Activated naive CD8-positive, alpha-beta T cell (primary cell): ENCODE results near the gene ATAD2B.
"Not testable (repeated sequence)": the region's sequence is repeated elsewhere in the genome, so short reads cannot be mapped to it uniquely, and the experiment has no call there.

Source experiments
- H3K27ac Mint-ChIP-seq: one replicate; pipeline ENCODE4 v1.8.0; 2021; ENCODE audit warnings: mixed read lengths
- H3K27me3 Mint-ChIP-seq: one replicate; pipeline ENCODE4 v1.8.0; 2021; ENCODE audit warnings: mixed read lengths
- H3K36me3 Mint-ChIP-seq: one replicate; pipeline ENCODE4 v1.8.0; 2021; ENCODE audit warnings: mixed read lengths
- H3K4me1 Mint-ChIP-seq: one replicate; pipeline ENCODE4 v1.8.0; 2021; ENCODE audit warnings: low read depth, mixed read lengths
- H3K4me3 Mint-ChIP-seq: one replicate; pipeline ENCODE4 v1.8.0; 2021; ENCODE audit warnings: mild to moderate bottlenecking, mixed read lengths
- H3K9me3 Mint-ChIP-seq: one replicate; pipeline ENCODE4 v1.8.0; 2021; ENCODE audit warnings: low read depth, mixed read lengths

Gene ATAD2B

GRCh38 chr2:23926750-23927571 is at the start of gene ATAD2B:
ATAD2B (minus strand) TSS chr2:23927123; CDS start chr2:23926770, 353 bp downstream.
- H3K4me3 Mint-ChIP-seq, result peak within 1 kb of the TSS; percentile 98
- H3K4me1 Mint-ChIP-seq, result peaks cover 45% of the 10 kb centered on the region
- H3K27me3 Mint-ChIP-seq, result no peaks in the 10 kb centered on the region

GRCh38 chr2:23967846-23968245 is 40.9 kb upstream of the ATAD2B start:
- Mint-ChIP-seq H3K9me3 (no peaks in the 10 kb centered on the region), H3K27me3 (no peaks in the 10 kb centered on the region), H3K4me3 (no peak overlapping the region), H3K27ac (no peak overlapping the region), H3K36me3 (peaks cover 4% of the 10 kb centered on the region), H3K4me1 (no peaks in the 10 kb centered on the region)

More at GRCh38 chr2:23926750-23927571, at the start of gene ATAD2B:
- H3K36me3 Mint-ChIP-seq, result peaks cover 2% of the 10 kb centered on the region
- H3K9me3 Mint-ChIP-seq, result no peaks in the 10 kb centered on the region
- peak within 1 kb of the TSS; percentile 99 for H3K27ac Mint-ChIP-seq

DNA sequence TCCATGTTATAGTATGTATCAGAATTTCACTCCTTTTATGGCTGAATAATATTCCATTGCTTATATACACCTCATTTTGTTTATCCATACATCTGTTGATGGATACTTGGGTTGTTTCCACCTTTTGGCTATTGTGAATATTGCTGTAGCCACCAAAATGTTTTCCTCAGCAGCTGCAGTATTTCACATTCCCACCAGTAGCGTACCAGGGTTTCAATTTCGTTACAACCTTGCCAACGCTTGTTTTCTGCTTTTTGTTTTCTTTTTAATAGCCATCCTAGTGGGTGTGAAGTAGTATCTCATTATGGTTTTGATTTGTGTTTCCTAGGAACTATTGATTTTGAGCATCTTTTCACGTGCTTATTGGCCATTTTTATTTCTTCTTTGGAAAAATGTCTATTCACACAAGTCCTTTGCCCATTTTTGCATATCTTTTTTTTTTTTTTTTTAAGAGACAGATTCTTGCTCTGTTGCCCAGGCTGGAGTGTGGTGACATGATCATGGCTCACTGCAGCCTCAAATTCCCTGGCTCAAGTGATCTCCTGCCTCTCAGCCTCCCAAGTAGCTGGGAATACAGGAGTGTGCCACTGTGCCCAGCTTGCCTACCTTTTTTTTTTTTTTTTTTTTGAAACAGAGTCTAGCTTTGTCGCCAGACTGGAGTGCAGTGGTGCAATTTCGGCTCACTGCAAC is 27.5 kb upstream of the ATAD2B start:
- Mint-ChIP-seq H3K27me3 (no peaks in the 10 kb centered on the region), H3K27ac (no peak overlapping the region), H3K36me3 (no peaks in the 10 kb centered on the region), H3K4me3 (no peak overlapping the region), H3K4me1 (peaks cover 7% of the 10 kb centered on the region), H3K9me3 (no peaks in the 10 kb centered on the region)

DNA sequence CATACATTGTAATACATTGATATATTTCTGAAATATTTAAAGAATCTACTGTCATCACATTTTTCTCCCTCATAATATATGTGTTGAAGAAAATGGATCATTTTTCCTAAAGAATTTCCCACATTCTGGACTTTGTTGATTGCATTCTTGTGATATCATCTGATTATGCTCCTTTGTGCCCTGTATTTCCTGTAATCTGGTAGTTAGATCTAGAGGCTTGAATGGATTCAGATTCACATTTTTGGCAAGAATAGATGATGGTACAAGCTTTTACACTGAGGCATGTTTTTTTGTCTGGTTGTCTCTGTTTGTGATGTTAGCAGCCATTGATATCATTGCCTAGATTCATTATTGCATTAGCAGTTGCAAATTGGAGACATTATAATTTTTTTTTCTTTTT is 26.7 kb upstream of the ATAD2B start:
- no peak overlapping the region for H3K4me3 Mint-ChIP-seq
- no peaks in the 10 kb centered on the region for H3K36me3 Mint-ChIP-seq
- peaks cover 7% of the 10 kb centered on the region for H3K4me1 Mint-ChIP-seq
- H3K27ac Mint-ChIP-seq, result no peak overlapping the region
- H3K9me3 Mint-ChIP-seq, result no peaks in the 10 kb centered on the region
- no peaks in the 10 kb centered on the region for H3K27me3 Mint-ChIP-seq

GRCh38 chr2:23952558-23952957 is 25.6 kb upstream of the ATAD2B start:
- not testable (repeated sequence) for H3K4me1 Mint-ChIP-seq, H3K27ac Mint-ChIP-seq, H3K27me3 Mint-ChIP-seq, H3K4me3 Mint-ChIP-seq, H3K9me3 Mint-ChIP-seq, H3K36me3 Mint-ChIP-seq

DNA sequence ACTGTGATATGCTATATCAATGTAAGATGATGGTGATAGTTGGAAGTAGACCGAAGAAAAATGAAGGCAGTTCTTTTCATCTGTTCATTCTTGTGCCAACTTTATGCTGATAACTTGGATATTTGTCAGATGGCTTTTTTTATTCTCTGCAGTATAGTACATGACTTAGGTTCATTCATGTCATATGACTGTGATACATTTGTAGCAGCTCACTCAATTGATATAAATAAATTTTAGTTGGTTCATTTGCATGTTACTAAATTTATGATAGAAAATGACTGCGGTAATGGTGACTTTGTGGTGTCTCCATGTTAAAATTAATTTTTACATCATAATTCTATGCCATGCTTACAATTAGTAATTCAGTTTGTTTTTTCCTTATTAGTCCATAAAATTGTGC is 20.4 kb upstream of the ATAD2B start:
- H3K27me3 Mint-ChIP-seq, result no peaks in the 10 kb centered on the region
- H3K27ac Mint-ChIP-seq, result no peak overlapping the region
- no peak overlapping the region for H3K4me3 Mint-ChIP-seq
- no peaks in the 10 kb centered on the region for H3K9me3 Mint-ChIP-seq
- peaks cover 9% of the 10 kb centered on the region for H3K4me1 Mint-ChIP-seq
- H3K36me3 Mint-ChIP-seq, result peaks cover 2% of the 10 kb centered on the region

- Mint-ChIP-seq H3K36me3 (peaks cover 2% of the 10 kb centered on the region), H3K27ac (no peak overlapping the region), H3K9me3 (no peaks in the 10 kb centered on the region), H3K4me3 (no peak overlapping the region), H3K4me1 (peaks cover 17% of the 10 kb centered on the region), H3K27me3 (no peaks in the 10 kb centered on the region)
Observed at GRCh38 chr2:23944976-23945375, 18.1 kb upstream of the ATAD2B start.

GRCh38 chr2:23944527-23944926 is 17.6 kb upstream of the ATAD2B start:
- Mint-ChIP-seq H3K9me3 (no peaks in the 10 kb centered on the region), H3K4me1 (peaks cover 17% of the 10 kb centered on the region), H3K36me3 (peaks cover 2% of the 10 kb centered on the region), H3K27ac (no peak overlapping the region), H3K27me3 (no peaks in the 10 kb centered on the region), H3K4me3 (no peak overlapping the region)

- Mint-ChIP-seq H3K4me3 (no peak overlapping the region), H3K9me3 (no peaks in the 10 kb centered on the region), H3K36me3 (peaks cover 2% of the 10 kb centered on the region), H3K4me1 (peaks cover 22% of the 10 kb centered on the region), H3K27me3 (no peaks in the 10 kb centered on the region), H3K27ac (no peak overlapping the region)
Observed at GRCh38 chr2:23943666-23944065, 16.7 kb upstream of the ATAD2B start.

GRCh38 chr2:23941644-23942043 is 14.7 kb upstream of the ATAD2B start:
- H3K4me3 Mint-ChIP-seq, result peak overlapping the region; percentile 23
- no peaks in the 10 kb centered on the region for H3K27me3 Mint-ChIP-seq
- H3K27ac Mint-ChIP-seq, result no peak overlapping the region
- H3K9me3 Mint-ChIP-seq, result no peaks in the 10 kb centered on the region
- H3K4me1 Mint-ChIP-seq, result peaks cover 19% of the 10 kb centered on the region
- H3K36me3 Mint-ChIP-seq, result no peaks in the 10 kb centered on the region

- no peaks in the 10 kb centered on the region for H3K36me3 Mint-ChIP-seq
- H3K4me3 Mint-ChIP-seq, result peak overlapping the region; percentile 88
- no peaks in the 10 kb centered on the region for H3K9me3 Mint-ChIP-seq
Observed at GRCh38 chr2:23940718-23941620, 14.0 kb upstream of the ATAD2B start.

GRCh38 chr2:23939987-23940717 is 13.2 kb upstream of the ATAD2B start, which contains the start of gene UBXN2A:
UBXN2A (plus strand) TSS chr2:23940463; CDS start chr2:23958315, 17,852 bp downstream.
- H3K4me3 Mint-ChIP-seq, result peak within 1 kb of the TSS; percentile 91
- no peaks in the 10 kb centered on the region for H3K36me3 Mint-ChIP-seq
- peaks cover 19% of the 10 kb centered on the region for H3K4me1 Mint-ChIP-seq
- peak within 1 kb of the TSS; percentile 90 for H3K27ac Mint-ChIP-seq
- no peaks in the 10 kb centered on the region for H3K27me3 Mint-ChIP-seq
- H3K9me3 Mint-ChIP-seq, result no peaks in the 10 kb centered on the region

More at GRCh38 chr2:23940718-23941620, 14.0 kb upstream of the ATAD2B start:
- Mint-ChIP-seq H3K4me1 (peaks cover 19% of the 10 kb centered on the region), H3K27me3 (no peaks in the 10 kb centered on the region), H3K27ac (peak overlapping the region; percentile 81)

DNA sequence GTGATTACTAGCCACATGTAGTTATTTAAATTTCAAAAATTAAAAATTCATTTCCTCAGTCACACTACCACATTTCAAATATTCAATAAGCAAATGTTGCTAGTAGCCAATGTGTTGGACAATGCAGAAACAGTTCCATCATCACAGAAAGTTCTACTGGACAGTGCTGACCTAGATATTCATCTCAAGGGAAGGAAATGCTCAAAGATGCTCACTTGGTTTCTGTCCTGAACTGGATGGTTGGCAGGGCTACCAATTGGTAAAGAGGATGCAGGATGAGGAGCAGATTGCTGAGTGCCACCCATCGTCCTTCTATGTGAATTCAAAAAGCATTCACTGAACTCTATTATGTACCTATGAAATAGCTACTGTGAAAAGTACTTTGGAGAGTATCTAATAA is 7.3 kb upstream of the ATAD2B start:
- Mint-ChIP-seq H3K4me3 (no peak overlapping the region), H3K27ac (peak overlapping the region; percentile 5), H3K4me1 (peaks cover 3% of the 10 kb centered on the region), H3K36me3 (peaks cover 2% of the 10 kb centered on the region), H3K27me3 (no peaks in the 10 kb centered on the region), H3K9me3 (no peaks in the 10 kb centered on the region)

GRCh38 chr2:23926290-23926749 is 603 bp downstream of the ATAD2B start:
- H3K27ac Mint-ChIP-seq, result peak overlapping the region; percentile 99
- peaks cover 2% of the 10 kb centered on the region for H3K36me3 Mint-ChIP-seq
- H3K9me3 Mint-ChIP-seq, result no peaks in the 10 kb centered on the region
- peak overlapping the region; percentile 98 for H3K4me3 Mint-ChIP-seq
- no peaks in the 10 kb centered on the region for H3K27me3 Mint-ChIP-seq
- H3K4me1 Mint-ChIP-seq, result peaks cover 47% of the 10 kb centered on the region
